IPS DF 4.7 (cell line): ENCODE results near the gene THRAP3.
"Not testable (repeated sequence)": the region's sequence is repeated elsewhere in the genome, so short reads cannot be mapped to it uniquely, and the experiment has no call there.

Source experiments
- DNase-seq: peaks from one replicate; pipeline ENCODE4 v3.0.0-alpha.2; 2013; ENCODE audit warnings: low spot score; ENCODE audit errors: extremely low read depth

The THRAP3 gene

GRCh38 chr1:36223996-36224536 is at the start of gene THRAP3:
TSS of gene THRAP3 (plus strand) at chr1:36224443. CDS start at chr1:36282564, 58,121 bp downstream.
- peak; percentile 95 for DNase-seq

- no peak for DNase-seq
These were observed 49.5 kb upstream of the THRAP3 start for GRCh38 chr1:36174713-36175112.

GRCh38 chr1:36175137-36176095 is 48.8 kb upstream of the THRAP3 start:
- no peak for DNase-seq

GRCh38 chr1:36176106-36176949 is 47.9 kb upstream of the THRAP3 start:
- DNase-seq, result no peak

- DNase-seq, result no peak
These were observed 46.4 kb upstream of the THRAP3 start for GRCh38 chr1:36177589-36178431.

- no peak for DNase-seq
These were observed 45.6 kb upstream of the THRAP3 start for GRCh38 chr1:36178471-36179219.

- DNase-seq, result no peak
These were observed 45.0 kb upstream of the THRAP3 start for GRCh38 chr1:36179220-36179600.

- no peak for DNase-seq
These were observed 41.5 kb upstream of the THRAP3 start for GRCh38 chr1:36182734-36183133.

GRCh38 chr1:36183309-36183856 is 40.9 kb upstream of the THRAP3 start:
- no peak for DNase-seq

- DNase-seq, result peak; percentile 88
These were observed 36.2 kb upstream of the THRAP3 start for GRCh38 chr1:36187800-36188593.

- DNase-seq, result not testable (repeated sequence)
These were observed 27.4 kb upstream of the THRAP3 start for GRCh38 chr1:36196805-36197204.

- no peak for DNase-seq
These were observed 25.6 kb upstream of the THRAP3 start for GRCh38 chr1:36198641-36199040.

GRCh38 chr1:36199934-36200741 is 24.1 kb upstream of the THRAP3 start:
- DNase-seq, result no peak

GRCh38 chr1:36203027-36203553 is 21.2 kb upstream of the THRAP3 start:
- no peak for DNase-seq

GRCh38 chr1:36203554-36204346 is 20.5 kb upstream of the THRAP3 start:
- DNase-seq, result no peak

- no peak for DNase-seq
These were observed 19.8 kb upstream of the THRAP3 start for GRCh38 chr1:36204347-36204909.

- DNase-seq, result no peak
These were observed 17.9 kb upstream of the THRAP3 start for GRCh38 chr1:36206323-36206858.
